ENCODE measurements around the gene AKR1C4.

The AKR1C4 gene

DNA sequence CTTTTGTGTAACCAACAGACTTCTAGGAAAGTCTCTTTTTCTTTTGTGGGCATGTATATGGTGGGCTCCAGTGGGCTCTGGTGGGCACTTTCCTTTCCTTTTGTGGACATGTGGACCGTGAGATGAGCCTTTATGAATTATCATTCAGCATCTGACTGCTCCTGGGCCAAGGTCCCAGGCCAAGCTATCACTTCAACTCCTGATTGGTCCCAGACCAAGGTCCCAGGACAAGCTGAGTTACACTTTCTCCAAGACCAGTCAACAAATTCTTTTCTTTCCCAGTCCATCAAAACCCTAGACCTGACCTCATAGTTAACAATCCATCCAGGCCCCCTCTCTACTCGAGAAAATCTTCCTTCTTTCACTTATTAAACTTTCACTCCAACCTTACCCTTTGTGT lies 12.7 kb upstream of the AKR1C4 start:
- no peak overlapping the region for H3K27ac ChIP-seq
- TF ChIP-seq, protein P1, sequence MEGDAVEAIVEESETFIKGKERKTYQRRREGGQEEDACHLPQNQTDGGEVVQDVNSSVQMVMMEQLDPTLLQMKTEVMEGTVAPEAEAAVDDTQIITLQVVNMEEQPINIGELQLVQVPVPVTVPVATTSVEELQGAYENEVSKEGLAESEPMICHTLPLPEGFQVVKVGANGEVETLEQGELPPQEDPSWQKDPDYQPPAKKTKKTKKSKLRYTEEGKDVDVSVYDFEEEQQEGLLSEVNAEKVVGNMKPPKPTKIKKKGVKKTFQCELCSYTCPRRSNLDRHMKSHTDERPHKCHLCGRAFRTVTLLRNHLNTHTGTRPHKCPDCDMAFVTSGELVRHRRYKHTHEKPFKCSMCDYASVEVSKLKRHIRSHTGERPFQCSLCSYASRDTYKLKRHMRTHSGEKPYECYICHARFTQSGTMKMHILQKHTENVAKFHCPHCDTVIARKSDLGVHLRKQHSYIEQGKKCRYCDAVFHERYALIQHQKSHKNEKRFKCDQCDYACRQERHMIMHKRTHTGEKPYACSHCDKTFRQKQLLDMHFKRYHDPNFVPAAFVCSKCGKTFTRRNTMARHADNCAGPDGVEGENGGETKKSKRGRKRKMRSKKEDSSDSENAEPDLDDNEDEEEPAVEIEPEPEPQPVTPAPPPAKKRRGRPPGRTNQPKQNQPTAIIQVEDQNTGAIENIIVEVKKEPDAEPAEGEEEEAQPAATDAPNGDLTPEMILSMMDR (conservative IDR thresholded peaks at IDR 0.05; ENCODE audit: low read depth) = no peak
- no peak for DNase-seq (ENCODE audit: low spot score)
- CTCF ChIA-PET = interaction anchor here (0.6 to 0.7 kb wide), 2 partner anchors 42 to 219 kb away, joined by 3 read pairs; no protein-coding TSS in a partner anchor
- POLR2A ChIA-PET (ENCODE audit: low non-redundant PET) = no interaction called here

DNA sequence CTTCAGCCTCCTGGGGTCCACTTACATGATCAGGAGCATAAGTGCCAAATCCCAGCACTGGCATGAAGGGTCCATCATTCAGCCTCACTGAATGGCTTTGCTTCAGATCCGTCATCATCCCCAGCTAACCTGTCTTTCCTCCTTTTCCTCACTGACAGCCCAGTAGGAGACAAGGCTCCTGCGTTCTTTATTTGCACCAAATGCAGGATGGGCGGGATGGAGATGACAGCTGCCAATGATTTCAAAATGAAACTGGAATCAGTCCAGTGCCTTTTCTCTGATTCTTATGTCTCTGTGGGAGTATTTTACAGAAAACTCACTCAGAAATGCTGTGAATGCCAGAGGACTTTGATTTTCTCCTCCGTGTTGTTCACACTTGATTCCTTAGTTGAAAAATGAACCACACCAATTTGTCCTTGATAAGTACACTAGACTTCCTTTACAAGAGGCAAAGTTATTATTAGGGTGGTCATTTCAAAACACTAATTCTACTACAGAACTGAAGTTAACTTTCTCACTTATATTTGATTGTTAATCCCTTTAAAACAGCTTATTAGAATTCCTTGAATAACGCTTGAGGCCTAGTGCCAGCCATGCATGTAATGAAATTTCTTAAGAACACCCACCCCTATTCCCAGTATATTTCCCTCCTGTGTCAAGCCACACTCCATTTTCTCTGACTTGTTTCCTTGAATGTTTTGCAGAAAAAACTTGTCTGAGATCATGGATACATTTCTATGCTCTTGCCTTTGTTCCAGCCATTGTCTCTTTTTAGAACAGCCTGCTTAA lies 11.5 kb upstream of the AKR1C4 start, which contains the start of gene AKR1C8:
TSS of gene AKR1C8 (minus strand) at position 164 of the 789 bp plus-strand sequence. CDS start at position 118, 46 bp downstream.
- no peak for DNase-seq (ENCODE audit: low spot score)
- H3K27ac ChIP-seq = no peak within 1 kb of the TSS
- ChIA-PET POLR2A (ENCODE audit: low non-redundant PET) (no interaction called here), CTCF (no interaction called here)
- TF ChIP-seq, protein P1 (conservative IDR thresholded peaks at IDR 0.05; ENCODE audit: low read depth) = no peak

DNA sequence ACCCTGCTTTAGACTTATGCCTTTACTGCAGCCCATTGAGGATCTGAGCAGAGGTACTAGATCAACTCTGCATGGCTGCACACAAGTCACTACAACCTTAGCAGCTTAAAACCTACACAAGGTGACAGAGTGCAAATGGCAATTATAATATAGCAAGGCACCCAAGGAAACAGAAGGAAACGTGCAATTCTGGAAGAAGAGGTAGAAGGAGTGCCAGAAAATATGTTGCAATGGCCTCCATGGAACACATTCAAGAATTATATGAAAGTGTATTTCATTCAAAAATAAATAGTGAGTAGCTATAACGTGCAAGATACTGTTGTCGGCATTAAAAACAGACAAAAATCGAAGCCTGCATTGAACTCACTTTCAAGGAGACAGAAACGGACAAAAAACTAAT lies 8.8 kb upstream of the AKR1C4 start:
- ChIA-PET POLR2A (ENCODE audit: low non-redundant PET) (no interaction called here), CTCF (interaction anchor here (0.6 kb wide), 2 partner anchors 17 to 1892 kb away, joined by 3 to 4 read pairs; no protein-coding TSS in a partner anchor)
- no peak for DNase-seq (ENCODE audit: low spot score)
- TF ChIP-seq, protein P1 (conservative IDR thresholded peaks at IDR 0.05; ENCODE audit: low read depth) = no peak
- H3K27ac ChIP-seq = no peak overlapping the region

DNA sequence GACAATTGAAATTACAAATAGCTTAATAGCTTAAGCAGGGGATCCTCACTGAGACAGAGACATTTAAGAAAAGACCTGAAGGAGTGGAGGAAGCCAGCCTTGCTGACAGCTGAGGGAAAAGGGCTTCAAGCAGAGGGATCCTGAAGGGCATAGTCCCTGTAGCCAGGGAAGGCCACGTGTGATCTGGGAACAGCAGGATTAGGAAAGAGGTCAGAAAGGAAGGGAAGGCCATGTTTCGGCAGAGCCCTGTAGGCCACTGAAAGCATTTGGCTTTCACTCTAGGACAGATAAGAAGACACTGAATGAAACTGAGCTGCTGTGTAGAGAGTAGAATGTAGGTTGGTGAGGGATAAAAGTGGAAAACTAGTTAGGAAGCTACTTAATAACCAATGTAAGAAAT lies 8.3 kb upstream of the AKR1C4 start:
- CTCF ChIA-PET = interaction anchor here (0.6 kb wide), 1 partner anchor 1892 kb away, joined by 4 read pairs; no protein-coding TSS in a partner anchor
- POLR2A ChIA-PET (ENCODE audit: low non-redundant PET) = no interaction called here
- no peak for DNase-seq (ENCODE audit: low spot score)
- TF ChIP-seq, protein P1 (conservative IDR thresholded peaks at IDR 0.05; ENCODE audit: low read depth) = no peak
- H3K27ac ChIP-seq = no peak overlapping the region

DNA sequence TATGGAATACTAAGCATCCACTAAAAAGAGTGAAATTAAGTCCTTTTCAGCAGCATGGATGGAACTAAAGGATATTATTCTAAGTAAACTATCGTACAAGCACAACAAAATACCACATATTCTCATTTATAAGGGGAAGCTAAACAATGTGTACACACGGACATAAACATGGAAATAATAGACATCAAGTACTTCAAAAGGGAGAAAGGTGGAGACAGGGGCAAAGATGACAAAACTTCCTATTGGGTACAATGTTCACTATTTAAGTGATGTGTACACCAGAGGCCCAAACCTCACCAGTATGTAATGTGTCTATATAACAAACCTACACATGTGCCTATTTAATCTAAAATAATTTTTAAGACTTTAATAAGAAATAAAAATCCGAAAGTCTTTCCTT lies 2.2 kb upstream of the AKR1C4 start:
- ChIA-PET POLR2A (ENCODE audit: low non-redundant PET) (no interaction called here), CTCF (no interaction called here)
- no peak overlapping the region for H3K27ac ChIP-seq
- no peak for DNase-seq (ENCODE audit: low spot score)
- TF ChIP-seq, protein P1 (conservative IDR thresholded peaks at IDR 0.05; ENCODE audit: low read depth) = no peak

DNA sequence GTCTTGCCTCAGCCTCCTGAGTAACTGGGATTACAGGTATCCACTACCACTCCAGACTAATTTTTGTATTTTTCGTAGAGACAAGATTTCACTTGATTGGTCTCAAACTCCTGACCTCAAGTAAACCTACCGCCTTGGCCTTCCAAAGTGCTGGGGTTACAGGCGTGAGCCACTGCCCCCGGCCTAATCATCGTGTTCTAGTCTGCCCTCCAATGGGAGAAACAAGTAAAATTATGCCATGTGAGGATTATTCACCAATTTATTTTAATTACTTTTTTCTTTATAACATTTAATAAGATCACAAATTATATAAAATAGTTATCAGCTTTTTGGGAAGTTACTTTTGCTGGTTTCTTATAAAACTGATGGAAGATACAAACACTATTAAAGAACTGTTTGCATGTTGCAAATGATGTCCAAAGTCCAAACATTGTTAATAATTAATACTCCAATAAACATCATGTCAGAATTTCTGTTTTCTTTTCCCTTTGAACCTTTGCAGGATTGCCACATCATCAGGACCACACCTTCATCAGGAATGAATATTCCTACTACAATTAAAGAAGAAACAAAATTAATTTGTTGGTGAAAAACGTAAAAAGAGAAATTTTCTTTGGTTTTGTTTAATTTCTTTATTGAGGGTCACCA lies 786 bp upstream of the AKR1C4 start:
- CTCF ChIA-PET = interaction anchor here (0.7 kb wide), 1 partner anchor 546 kb away, joined by 3 read pairs; no protein-coding TSS in a partner anchor
- POLR2A ChIA-PET (ENCODE audit: low non-redundant PET) = no interaction called here
- TF ChIP-seq, protein P1 (conservative IDR thresholded peaks at IDR 0.05; ENCODE audit: low read depth) = no peak
- no peak for DNase-seq (ENCODE audit: low spot score)
- no peak overlapping the region for H3K27ac ChIP-seq

Measured in RWPE1 (cell line).